ENCODE results near the gene LMBRD1.

- TF ChIP-seq CTCF (IDR thresholded peaks at IDR 0.05; ENCODE audit: poor library complexity), result no peak
- no peak for TF ChIP-seq EZH2 (IDR thresholded peaks at IDR 0.05; ENCODE audit: borderline replicate concordance)
Measured at GRCh38 chr6:69664551-69664950, 132.3 kb downstream of the LMBRD1 start.

Measured in hepatocyte (in vitro differentiated cells).